Ramos (cell line): ENCODE results near the gene ZNF516.

Source experiments
- in situ Hi-C: fragments of 300-500 bp; cut with MboI; formaldehyde crosslinking; loops from one replicate; pipeline ENCODE4 v1.14.3; 2022; ENCODE audit warnings: low sequenced_read_pairs; ENCODE audit not compliant: unreplicated experiment

The ZNF516 gene

GRCh38 chr18:76515576-76515975, 20.5 kb upstream of the ZNF516 start:
- in situ Hi-C loops, result no loop called here

- in situ Hi-C loops, result no loop called here
Observed at GRCh38 chr18:76514573-76514972, 19.5 kb upstream of the ZNF516 start.

- in situ Hi-C loops, result no loop called here
Observed at GRCh38 chr18:76507830-76508385, 12.9 kb upstream of the ZNF516 start.

GRCh38 chr18:76506974-76507764, 12.1 kb upstream of the ZNF516 start:
- in situ Hi-C loops, result no loop called here

- in situ Hi-C loops, result no loop called here
Observed at GRCh38 chr18:76506395-76506794, 11.4 kb upstream of the ZNF516 start.

- in situ Hi-C loops, result no loop called here
Observed at GRCh38 chr18:76505614-76506013, 10.6 kb upstream of the ZNF516 start.

GRCh38 chr18:76504749-76505148, 9.7 kb upstream of the ZNF516 start:
- in situ Hi-C loops, result no loop called here

- in situ Hi-C loops, result no loop called here
Observed at GRCh38 chr18:76503649-76504386, 8.8 kb upstream of the ZNF516 start.

- in situ Hi-C loops, result no loop called here
Observed at GRCh38 chr18:76502551-76502950, 7.5 kb upstream of the ZNF516 start.

GRCh38 chr18:76499637-76500340, 4.7 kb upstream of the ZNF516 start:
- in situ Hi-C loops, result no loop called here

GRCh38 chr18:76499021-76499420, 4.0 kb upstream of the ZNF516 start:
- in situ Hi-C loops, result no loop called here

GRCh38 chr18:76498064-76498463, 3.0 kb upstream of the ZNF516 start:
- in situ Hi-C loops, result no loop called here

GRCh38 chr18:76497021-76497420, 2.0 kb upstream of the ZNF516 start:
- in situ Hi-C loops, result no loop called here

- in situ Hi-C loops, result no loop called here
Observed at GRCh38 chr18:76496194-76496890, 1.3 kb upstream of the ZNF516 start.

- in situ Hi-C loops, result no loop called here
Observed at GRCh38 chr18:76495435-76496193, 572 bp upstream of the ZNF516 start.

GRCh38 chr18:76494231-76495005, 624 bp downstream of the ZNF516 start:
- in situ Hi-C loops, result no loop called here

GRCh38 chr18:76493213-76494161, 1.6 kb downstream of the ZNF516 start:
- in situ Hi-C loops, result no loop called here
